ENCODE data around the gene MPC1.
"Not testable (repeated sequence)": the region's sequence is repeated elsewhere in the genome, so short reads cannot be mapped to it uniquely, and the experiment has no call there.

MPC1 gene

GRCh38 chr6:166379103-166379586 is 3.6 kb downstream of the MPC1 start:
- DNase-seq: no peak

DNA sequence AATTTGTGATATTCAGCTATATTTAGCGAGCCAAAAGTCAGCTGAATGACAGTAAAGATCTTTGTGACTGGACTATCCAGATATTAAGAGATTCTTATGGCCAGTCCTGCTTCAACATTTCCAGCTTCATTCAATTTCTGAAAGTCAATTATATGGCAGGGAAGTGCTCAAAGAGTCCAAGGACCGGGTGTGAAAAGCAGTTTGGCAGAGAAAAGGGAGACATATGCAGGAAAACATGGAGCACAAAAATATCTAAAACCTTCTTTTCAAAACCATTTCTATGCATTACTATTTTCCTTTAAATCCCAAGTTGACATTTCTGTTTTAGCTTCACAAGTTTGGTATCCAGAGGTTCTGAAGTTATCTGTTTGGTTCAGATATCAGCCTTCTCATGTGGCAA is 5.0 kb downstream of the MPC1 start:
- no peak for DNase-seq

DNA sequence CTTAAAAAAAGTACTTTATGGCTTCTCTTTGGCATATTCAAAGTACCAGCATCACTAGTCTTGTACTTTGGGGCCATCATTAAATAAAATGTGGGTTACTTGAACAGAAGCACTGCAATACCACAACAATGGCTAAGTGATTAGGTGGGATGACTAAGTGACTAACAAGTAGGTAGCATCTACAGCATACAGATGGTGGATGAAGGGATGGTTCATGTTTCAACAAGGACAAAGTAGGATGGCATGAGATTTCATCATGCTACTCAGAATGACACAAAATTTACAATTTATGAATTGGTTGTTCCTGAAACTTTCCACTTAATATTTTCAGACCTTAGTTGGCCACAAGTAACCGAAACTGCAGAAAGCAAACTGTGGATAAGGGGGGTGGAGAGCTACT is 7.7 kb downstream of the MPC1 start:
- DNase-seq: no peak

- no peak for DNase-seq
Measured at GRCh38 chr6:166370489-166370888, 12.3 kb downstream of the MPC1 start.

DNA sequence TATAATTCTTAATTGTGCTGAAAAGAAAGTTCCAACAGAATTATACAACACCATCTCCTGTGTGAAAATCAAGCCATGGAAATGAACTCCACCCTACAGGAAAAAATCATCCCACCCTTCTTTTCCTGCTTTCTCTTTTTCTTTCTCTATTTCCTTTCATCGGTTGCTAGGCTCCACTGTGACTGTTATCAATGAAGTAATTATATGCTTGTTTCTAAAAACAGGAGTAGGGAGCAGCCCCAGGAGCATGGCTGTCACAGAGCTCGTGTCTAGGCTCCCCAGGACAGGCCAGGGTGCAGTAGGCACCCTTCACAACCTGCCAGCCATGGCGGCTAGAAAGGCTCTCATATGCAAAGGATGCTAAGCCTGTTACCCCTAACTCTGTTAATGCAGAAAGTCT is 13.0 kb downstream of the MPC1 start:
- DNase-seq: no peak

DNA sequence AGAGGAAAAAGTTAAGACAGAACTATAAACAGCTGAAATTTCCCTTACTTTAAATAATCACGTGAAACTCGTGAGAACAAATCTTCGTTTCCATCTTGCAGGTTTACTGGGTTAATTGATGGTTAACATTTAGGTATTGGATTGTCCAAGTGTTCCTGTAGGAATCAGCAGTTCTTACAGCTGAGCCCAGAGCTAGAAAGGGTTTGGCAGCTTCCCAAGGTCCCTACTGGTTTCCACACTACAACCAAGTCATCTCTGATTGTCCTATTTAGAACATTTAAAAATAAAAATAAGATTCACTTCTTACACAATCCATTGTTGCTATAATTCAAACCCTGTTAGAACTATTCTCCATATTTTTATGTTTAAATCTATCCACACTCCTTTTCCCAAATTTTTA is 15.8 kb downstream of the MPC1 start:
- no peak for DNase-seq

GRCh38 chr6:166365806-166366205 is 16.9 kb downstream of the MPC1 start:
- no peak for DNase-seq

DNA sequence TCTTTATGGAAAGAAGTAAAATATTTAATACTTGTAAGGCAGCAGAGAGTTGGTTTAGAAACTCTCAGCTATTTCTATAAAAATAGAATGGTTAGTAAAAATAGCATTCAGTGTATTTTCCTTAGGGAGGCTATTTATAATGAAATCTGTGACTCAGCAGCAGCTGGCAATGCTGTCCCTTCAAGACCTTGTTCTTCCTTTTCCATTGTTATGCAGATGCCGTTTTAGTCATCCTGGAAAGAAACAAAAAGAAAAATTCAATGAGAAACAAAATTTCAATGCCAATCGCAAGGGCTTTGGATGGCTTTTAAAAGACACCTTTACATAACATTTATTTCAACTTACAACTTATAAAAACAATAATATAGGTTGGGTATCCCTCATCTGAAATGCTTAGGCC is 17.5 kb downstream of the MPC1 start:
- DNase-seq: peak in 1 of 2 donors; percentile 30

- no peak for DNase-seq
Measured at GRCh38 chr6:166364456-166364855, 18.3 kb downstream of the MPC1 start.

GRCh38 chr6:166362427-166362826 is 20.3 kb downstream of the MPC1 start:
- DNase-seq: not testable (repeated sequence)

DNA sequence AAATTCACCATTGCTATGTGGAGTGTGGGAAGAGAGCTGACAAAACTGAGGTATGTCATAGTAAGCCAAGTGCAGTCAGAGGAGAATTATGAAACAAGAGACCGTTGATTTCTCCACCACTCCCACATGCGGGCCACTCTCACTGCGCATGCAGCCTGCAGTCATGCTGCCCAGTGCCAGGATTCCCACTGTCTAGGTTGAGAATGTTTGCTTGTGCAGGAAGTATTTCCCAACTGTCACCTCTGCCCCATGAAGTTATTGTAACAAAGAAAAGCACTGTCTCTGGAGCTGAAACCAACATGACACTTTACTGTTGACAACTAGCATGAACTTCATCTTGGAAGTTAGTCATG is 21.7 kb downstream of the MPC1 start:
- peak; percentile 93 to 96 for DNase-seq

GRCh38 chr6:166360243-166361076 is 22.3 kb downstream of the MPC1 start:
- no peak for DNase-seq

GRCh38 chr6:166355552-166355951 is 27.2 kb downstream of the MPC1 start:
- no peak for DNase-seq

DNA sequence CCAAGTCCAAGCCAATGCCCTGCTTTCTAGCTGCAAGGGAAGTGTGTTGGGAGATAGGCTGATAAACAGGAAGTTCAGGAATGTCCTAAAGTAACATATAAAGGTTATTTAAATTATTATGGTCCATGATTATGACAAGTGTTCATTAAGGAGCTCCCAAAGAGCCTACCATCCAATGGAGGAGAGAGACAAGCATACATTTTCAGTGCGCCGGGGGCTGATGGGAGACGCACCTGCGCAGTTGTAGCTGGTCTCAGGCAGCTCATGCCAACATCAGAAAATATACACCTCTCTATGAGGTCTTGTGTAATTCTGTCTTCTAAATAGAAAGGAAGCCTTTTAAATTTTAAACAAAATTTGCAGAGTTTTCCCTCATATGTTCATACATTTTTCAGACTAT is 27.8 kb downstream of the MPC1 start:
- DNase-seq: peak in 1 of 2 donors; percentile 9

DNA sequence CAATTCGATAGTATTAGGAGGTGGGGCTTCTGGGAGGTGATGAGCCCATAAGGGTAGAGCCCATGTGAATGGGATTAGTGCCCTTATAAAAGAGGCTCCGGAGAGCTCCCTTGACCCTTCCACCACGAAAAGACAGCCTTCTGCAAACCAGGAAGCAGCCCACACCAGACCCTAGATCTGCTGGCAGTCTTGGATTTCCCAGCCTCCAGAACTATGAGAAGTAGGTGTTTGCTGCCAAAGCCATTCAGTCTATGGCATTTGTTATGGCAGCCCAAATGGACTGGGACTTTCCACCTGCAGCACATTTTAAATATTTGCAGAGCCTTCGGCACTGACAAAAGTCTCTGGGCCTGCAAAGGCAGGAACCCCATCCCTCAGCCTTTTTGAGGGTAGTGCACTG is 28.6 kb downstream of the MPC1 start:
- DNase-seq: no peak

DNA sequence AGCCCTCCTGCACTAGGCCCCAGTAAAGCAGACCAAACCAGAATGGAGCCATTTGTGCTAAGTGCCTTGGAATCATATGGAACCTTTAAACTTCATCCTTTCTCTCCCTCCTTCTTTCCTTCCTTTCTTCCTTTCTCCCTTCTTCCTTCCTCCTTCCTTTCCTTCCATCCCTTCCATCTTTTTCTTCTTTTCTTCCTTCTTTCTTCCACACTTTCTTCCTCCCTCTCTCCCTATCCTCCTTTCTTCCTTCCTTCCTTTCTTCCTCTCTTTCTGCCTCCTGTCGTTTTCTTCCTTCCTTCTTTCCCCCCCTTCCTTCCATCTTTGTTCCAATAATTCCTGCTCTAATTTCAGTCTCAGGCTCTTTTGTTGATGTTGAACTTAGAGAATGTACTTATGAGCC is 29.2 kb downstream of the MPC1 start:
- no peak for DNase-seq

DNA sequence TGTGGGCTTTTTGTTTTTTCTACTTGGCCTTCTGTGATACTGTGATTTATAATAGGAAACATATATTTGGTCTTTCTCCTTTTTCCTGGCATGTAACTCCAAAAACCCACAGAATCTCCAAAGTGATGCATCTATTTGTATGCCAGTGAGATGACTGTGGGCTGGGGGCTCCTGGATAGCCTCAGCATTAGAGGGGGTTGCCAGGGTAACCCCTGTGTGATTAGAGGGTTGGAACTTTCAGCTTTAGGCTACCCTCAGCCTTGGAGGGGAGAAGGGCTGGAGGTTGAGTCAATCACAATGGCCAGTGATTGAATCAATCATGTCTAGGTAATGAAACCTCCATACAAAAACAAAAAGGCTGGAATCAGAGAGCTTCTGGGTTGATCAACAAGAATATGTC is 29.8 kb downstream of the MPC1 start:
- DNase-seq: no peak

- peak; percentile 90 to 93 for DNase-seq
Measured at GRCh38 chr6:166351715-166352285, 30.9 kb downstream of the MPC1 start.

DNA sequence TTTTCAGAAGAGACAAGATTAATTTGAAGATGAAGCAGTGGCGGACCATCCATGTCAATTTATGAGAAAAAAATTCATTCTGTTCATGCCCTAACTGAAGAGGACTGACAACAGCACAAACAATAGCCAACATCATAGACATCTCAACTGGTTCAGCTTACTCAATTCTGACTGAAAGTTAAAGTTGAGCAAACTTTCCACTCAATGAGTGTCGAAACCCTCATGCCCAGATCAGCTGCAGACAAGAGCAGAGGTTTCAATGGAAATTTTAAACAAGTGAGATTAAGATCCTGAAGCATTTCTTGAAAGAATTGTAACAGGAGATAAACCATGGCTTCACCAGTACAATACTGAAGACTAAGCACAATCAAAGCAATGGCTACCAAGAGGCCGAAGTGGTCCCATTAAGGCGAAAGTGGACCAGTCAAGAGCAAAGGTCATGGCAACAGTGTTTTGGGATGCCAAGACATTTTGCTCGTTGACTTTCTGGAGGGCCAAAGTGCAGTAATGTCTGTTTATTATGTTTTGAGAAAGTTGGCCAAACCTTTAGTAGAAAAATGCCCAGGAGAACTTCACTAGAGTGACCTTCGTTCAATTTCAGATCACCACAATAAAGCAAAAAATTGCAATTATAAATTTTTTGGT is 34.3 kb downstream of the MPC1 start:
- peak; percentile 69 to 76 for DNase-seq

DNA sequence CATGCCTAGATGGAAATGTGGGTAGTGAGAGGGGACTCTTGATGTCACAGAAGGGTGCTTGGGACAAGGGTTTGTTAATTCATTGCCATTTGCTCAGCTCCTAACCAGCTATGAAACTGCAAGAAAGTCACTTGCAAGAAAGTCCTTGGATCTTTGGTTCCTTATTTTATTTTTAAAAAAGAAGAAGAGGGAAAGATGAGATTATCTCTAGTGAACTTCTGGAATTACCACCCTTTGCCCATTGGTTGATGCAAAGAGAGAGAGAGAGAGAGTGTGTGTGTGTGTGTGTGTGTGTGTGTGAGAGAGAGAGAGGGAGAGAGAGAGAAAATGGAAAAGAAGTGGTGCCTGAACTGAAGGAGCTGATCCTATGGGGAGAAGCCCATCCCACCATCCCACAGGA is 35.8 kb downstream of the MPC1 start:
- peak; percentile 53 to 64 for DNase-seq

GRCh38 chr6:166346449-166346848 is 36.3 kb downstream of the MPC1 start:
- no peak for DNase-seq

- DNase-seq: not testable (repeated sequence)
Measured at GRCh38 chr6:166345672-166346071, 37.1 kb downstream of the MPC1 start.

- DNase-seq: not testable (repeated sequence)
Measured at GRCh38 chr6:166344921-166345320, 37.8 kb downstream of the MPC1 start.

- DNase-seq: no peak
Measured at GRCh38 chr6:166344240-166344639, 38.5 kb downstream of the MPC1 start.
